C4-2B (cell line): Measurements from ENCODE around the gene NTMT1.

Experiments
- H3K27ac ChIP-seq: fragments of 450-650 bp; 2 replicates; pipeline ENCODE4 v1.5.1; 2017
- ZFX ChIP-seq: fragments of 450-650 bp; IDR thresholded peaks from 2 replicates; pipeline ENCODE4 v1.6.1; 2017
- TF ChIP-seq, protein P1 (sequence below): fragments of 450-650 bp; conservative IDR thresholded peaks from 2 replicates; pipeline ENCODE4 v1.5.1; 2017; ENCODE audit warnings: mild to moderate bottlenecking

The NTMT1 gene

GRCh38 chr9:129620669-129621295, 5.2 kb upstream of the NTMT1 start, which contains the start of gene C9orf50:
TSS of gene C9orf50 (minus strand) at chr9:129621101. CDS start at chr9:129620574, 527 bp downstream.
- TF ChIP-seq ZFX = no peak
- TF ChIP-seq, protein P1, sequence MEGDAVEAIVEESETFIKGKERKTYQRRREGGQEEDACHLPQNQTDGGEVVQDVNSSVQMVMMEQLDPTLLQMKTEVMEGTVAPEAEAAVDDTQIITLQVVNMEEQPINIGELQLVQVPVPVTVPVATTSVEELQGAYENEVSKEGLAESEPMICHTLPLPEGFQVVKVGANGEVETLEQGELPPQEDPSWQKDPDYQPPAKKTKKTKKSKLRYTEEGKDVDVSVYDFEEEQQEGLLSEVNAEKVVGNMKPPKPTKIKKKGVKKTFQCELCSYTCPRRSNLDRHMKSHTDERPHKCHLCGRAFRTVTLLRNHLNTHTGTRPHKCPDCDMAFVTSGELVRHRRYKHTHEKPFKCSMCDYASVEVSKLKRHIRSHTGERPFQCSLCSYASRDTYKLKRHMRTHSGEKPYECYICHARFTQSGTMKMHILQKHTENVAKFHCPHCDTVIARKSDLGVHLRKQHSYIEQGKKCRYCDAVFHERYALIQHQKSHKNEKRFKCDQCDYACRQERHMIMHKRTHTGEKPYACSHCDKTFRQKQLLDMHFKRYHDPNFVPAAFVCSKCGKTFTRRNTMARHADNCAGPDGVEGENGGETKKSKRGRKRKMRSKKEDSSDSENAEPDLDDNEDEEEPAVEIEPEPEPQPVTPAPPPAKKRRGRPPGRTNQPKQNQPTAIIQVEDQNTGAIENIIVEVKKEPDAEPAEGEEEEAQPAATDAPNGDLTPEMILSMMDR = no peak

GRCh38 chr9:129623331-129623730, 2.6 kb upstream of the NTMT1 start:
- no peak overlapping the region for H3K27ac ChIP-seq
- no peak for TF ChIP-seq ZFX
- TF ChIP-seq, protein P1 = no peak

More at GRCh38 chr9:129620669-129621295, 5.2 kb upstream of the NTMT1 start, which contains the start of gene C9orf50:
- no peak within 1 kb of the TSS for H3K27ac ChIP-seq

DNA sequence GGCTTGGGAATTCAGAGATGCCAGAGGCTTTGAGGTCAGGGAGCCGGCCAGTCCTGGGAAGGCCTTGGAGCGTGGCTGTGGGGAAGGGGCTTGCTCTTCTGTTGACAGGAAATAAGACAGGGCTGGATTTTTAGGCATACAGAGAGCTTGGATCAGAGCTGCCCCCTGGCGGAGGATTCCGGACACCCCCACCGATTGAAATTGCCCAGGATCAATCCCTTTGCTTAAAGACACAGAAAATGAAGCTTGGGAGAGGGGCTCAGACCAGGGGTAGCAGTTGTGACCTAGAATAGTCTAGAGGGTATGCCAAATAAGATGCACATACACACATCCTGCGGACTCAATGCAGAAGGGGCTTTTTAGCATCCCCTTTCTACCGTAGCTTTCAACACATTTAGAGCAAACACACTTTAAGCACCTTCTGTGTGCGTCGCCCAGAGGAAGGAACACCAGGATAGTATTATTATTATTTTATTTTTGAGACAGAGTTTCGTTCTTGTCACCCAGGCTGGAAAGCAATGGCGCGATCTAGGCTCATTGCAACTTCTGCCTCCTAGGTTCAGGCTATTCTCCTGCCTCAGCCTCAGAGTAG, 1.7 kb upstream of the NTMT1 start:
- no peak for TF ChIP-seq ZFX
- TF ChIP-seq, protein P1 = peak; percentile 95
- H3K27ac ChIP-seq = no peak overlapping the region

GRCh38 chr9:129624947-129625346, 1.0 kb upstream of the NTMT1 start:
- H3K27ac ChIP-seq = no peak overlapping the region
- TF ChIP-seq, protein P1 = no peak

GRCh38 chr9:129626625-129627284, 792 bp downstream of the NTMT1 start:
- TF ChIP-seq, protein P1 = no peak
- no peak for TF ChIP-seq ZFX
- peak overlapping the region; percentile 88 for H3K27ac ChIP-seq

DNA sequence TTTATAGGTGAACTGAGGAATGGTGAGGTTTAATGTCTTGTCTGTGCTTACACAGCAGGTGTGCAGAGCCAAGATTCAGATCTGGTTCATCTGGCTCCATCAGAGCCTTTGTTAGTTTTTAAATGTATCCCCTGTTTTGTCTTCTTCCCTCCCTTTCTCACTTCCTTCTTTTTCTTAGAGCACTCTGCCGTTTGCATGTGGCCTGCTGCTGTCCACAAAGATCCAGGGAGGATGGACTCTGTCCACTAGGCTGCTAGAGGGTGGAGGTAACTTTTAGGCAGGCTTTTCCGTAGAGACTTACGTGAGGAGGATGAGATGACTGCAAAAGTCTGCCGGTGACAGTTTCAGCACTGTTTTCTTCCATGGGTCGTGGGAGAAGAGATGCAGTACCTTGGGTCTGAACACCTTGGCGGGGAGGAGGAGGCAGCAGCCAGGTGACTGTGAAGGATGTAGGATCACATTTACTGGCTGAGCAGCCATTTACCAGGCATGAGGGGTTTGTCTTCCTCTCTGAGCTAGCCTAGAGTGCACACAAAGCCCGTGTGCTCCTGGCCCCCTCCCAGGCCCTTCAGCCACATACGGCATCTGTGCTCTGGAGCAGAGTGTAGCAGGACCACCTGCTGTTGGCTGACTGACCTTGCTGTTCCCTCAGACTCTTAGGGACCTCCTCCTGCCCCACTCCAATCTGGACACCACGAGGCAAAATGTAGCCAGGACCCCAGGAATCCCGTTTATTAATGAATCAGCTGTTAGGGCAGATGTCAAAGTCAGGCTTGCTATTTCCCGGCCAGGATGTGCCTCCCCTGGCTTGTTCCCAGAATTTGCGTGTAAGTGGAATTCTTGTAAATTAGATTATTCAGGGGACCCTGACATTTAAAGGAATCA, 1.8 kb downstream of the NTMT1 start:
- H3K27ac ChIP-seq = peak overlapping the region; percentile 88; the same call in 1 of the 2 replicates
- TF ChIP-seq ZFX = no peak
- TF ChIP-seq, protein P1 = no peak
